T-helper 1 cell treated with Interleukin-12 subunit alpha and Interleukin-12 subunit beta and Interleukin-4 antibody, amounts not matched to agents 30 ng/mL and 1 ng/mL, for 36 hours (primary cell): ENCODE data around the gene SLC5A9. TPM values are rescaled to one million over a fixed set of nuclear protein-coding genes. Genes with fewer than 3 reads are reported as not detected.
"Not testable (repeated sequence)": the region's sequence is repeated elsewhere in the genome, so short reads cannot be mapped to it uniquely, and the experiment has no call there.

Source experiments
- intact Hi-C: fragments of 100-400 bp; cut with micrococcal nuclease; formaldehyde crosslinking; loops from one replicate; pipeline ENCODE4 v1.15.1; 2024
- total RNA-seq: library from RNA; stranded (reverse); gene quantifications from 2 replicates; pipeline ENCODE4 v1.2.3, GENCODE V29; 2022

Gene SLC5A9
- total RNA-seq, 1 donor from 2014 or later: not detected

- intact Hi-C loops: loop anchor here (1.0 kb wide), 2 partner anchors 128 to 144 kb away; no protein-coding TSS in a partner anchor
Observed at GRCh38 chr1:48236716-48237470, 14.4 kb downstream of the SLC5A9 start.

GRCh38 chr1:48242141-48242736 is 19.7 kb downstream of the SLC5A9 start:
- intact Hi-C loops: no loop called here

- intact Hi-C loops: no loop called here
Observed at GRCh38 chr1:48245106-48245505, 22.6 kb downstream of the SLC5A9 start.

- intact Hi-C loops: no loop called here
Observed at GRCh38 chr1:48246727-48247126, 24.2 kb downstream of the SLC5A9 start.

- intact Hi-C loops: no loop called here
Observed at GRCh38 chr1:48248356-48248755, 25.8 kb downstream of the SLC5A9 start.

GRCh38 chr1:48249868-48250267 is 27.4 kb downstream of the SLC5A9 start:
- intact Hi-C loops: no loop called here

GRCh38 chr1:48250572-48250971 is 28.1 kb downstream of the SLC5A9 start:
- intact Hi-C loops: no loop called here

GRCh38 chr1:48251323-48251722 is 28.8 kb downstream of the SLC5A9 start:
- intact Hi-C loops: no loop called here

GRCh38 chr1:48251821-48252220 is 29.3 kb downstream of the SLC5A9 start:
- intact Hi-C loops: no loop called here

- intact Hi-C loops: no loop called here
Observed at GRCh38 chr1:48254254-48254653, 31.7 kb downstream of the SLC5A9 start.

- intact Hi-C loops: no loop called here
Observed at GRCh38 chr1:48258106-48258505, 35.6 kb downstream of the SLC5A9 start.

- intact Hi-C loops: no loop called here
Observed at GRCh38 chr1:48261881-48262400, 39.4 kb downstream of the SLC5A9 start.

GRCh38 chr1:48263041-48263440 is 40.5 kb downstream of the SLC5A9 start:
- intact Hi-C loops: no loop called here

- intact Hi-C loops: no loop called here
Observed at GRCh38 chr1:48266576-48266975, 44.1 kb downstream of the SLC5A9 start.

- intact Hi-C loops: not testable (repeated sequence)
Observed at GRCh38 chr1:48277437-48277836, 54.9 kb downstream of the SLC5A9 start.

GRCh38 chr1:48282329-48282728 is 59.8 kb downstream of the SLC5A9 start:
- intact Hi-C loops: not testable (repeated sequence)

GRCh38 chr1:48284696-48285420 is 62.3 kb downstream of the SLC5A9 start:
- intact Hi-C loops: not testable (repeated sequence)

- intact Hi-C loops: no loop called here
Observed at GRCh38 chr1:48285525-48285924, 63.0 kb downstream of the SLC5A9 start.

GRCh38 chr1:48291421-48291820 is 68.9 kb downstream of the SLC5A9 start:
- intact Hi-C loops: no loop called here

GRCh38 chr1:48292706-48293105 is 70.2 kb downstream of the SLC5A9 start:
- intact Hi-C loops: no loop called here

GRCh38 chr1:48294094-48294493 is 71.6 kb downstream of the SLC5A9 start:
- intact Hi-C loops: not testable (repeated sequence)

- intact Hi-C loops: no loop called here
Observed at GRCh38 chr1:48294656-48295055, 72.1 kb downstream of the SLC5A9 start.
